Left ventricle myocardium superior (tissue), 1 donor: ENCODE measurements around the gene SEC61A2. TPM values are rescaled to one million over a fixed set of nuclear protein-coding genes. Genes with fewer than 3 reads are reported as not detected.
"Not testable (repeated sequence)": the region's sequence is repeated elsewhere in the genome, so short reads cannot be mapped to it uniquely, and the experiment has no call there.

Experiments
- ATAC-seq: fragments of 200-7000 bp; cut with Tn5 transposase; one replicate; pipeline ENCODE4 v1.9.1; 2020; ENCODE audit warnings: mild to moderate bottlenecking, moderate library complexity
- DNase-seq: peaks from one replicate; pipeline ENCODE4 v3.0.0-alpha.2; 2020
- intact Hi-C: fragments of 100-400 bp; cut with micrococcal nuclease; formaldehyde crosslinking; loops from one replicate; pipeline ENCODE4 v1.11.0; 2022
- total RNA-seq: library from RNA; stranded (reverse); fragmentation: NEBNext Ultra II Directional; extraction: Animal tissue kit (Norgen Biotek cat#: 25700); gene quantifications from one replicate; pipeline ENCODE4 v1.2.1, GENCODE V29; 2021
- donor health status: DM: no; HTN: yes; CAD: no; lungs with severe emphysema.

Gene SEC61A2
- total RNA-seq, 1 donor from 2014 or later, result 11.0 TPM

GRCh38 chr10:12156367-12157123 is 27.1 kb downstream of the SEC61A2 start:
- intact Hi-C loops, result no loop called here
- ATAC-seq (no peak), DNase-seq (no peak)

- ATAC-seq, result no peak
- no peak for DNase-seq
- intact Hi-C loops, result no loop called here
Measured at GRCh38 chr10:12158111-12158510, 28.6 kb downstream of the SEC61A2 start.

GRCh38 chr10:12160664-12161063 is 31.2 kb downstream of the SEC61A2 start:
- ATAC-seq (no peak), DNase-seq (no peak)
- intact Hi-C loops, result no loop called here

GRCh38 chr10:12162927-12163326 is 33.5 kb downstream of the SEC61A2 start:
- intact Hi-C loops, result no loop called here
- ATAC-seq, result no peak

GRCh38 chr10:12164085-12164484 is 34.6 kb downstream of the SEC61A2 start:
- intact Hi-C loops, result no loop called here
- DNase-seq (no peak), ATAC-seq (no peak)

More at GRCh38 chr10:12162927-12163326, 33.5 kb downstream of the SEC61A2 start:
- no peak for DNase-seq

- intact Hi-C loops, result no loop called here
- DNase-seq (no peak), ATAC-seq (no peak)
Measured at GRCh38 chr10:12165036-12165435, 35.6 kb downstream of the SEC61A2 start.

GRCh38 chr10:12165999-12166775 is 36.7 kb downstream of the SEC61A2 start:
- DNase-seq (no peak), ATAC-seq (no peak)
- intact Hi-C loops, result no loop called here

GRCh38 chr10:12171512-12171911 is 42.0 kb downstream of the SEC61A2 start:
- ATAC-seq, DNase-seq, intact Hi-C loops: not testable (repeated sequence)

GRCh38 chr10:12177642-12178041 is 48.2 kb downstream of the SEC61A2 start:
- ATAC-seq (no peak), DNase-seq (no peak)
- intact Hi-C loops, result no loop called here

GRCh38 chr10:12179606-12180170 is 50.2 kb downstream of the SEC61A2 start:
- no peak for ATAC-seq
- no peak for DNase-seq
- intact Hi-C loops, result no loop called here

GRCh38 chr10:12180221-12180974 is 50.9 kb downstream of the SEC61A2 start:
- DNase-seq, result no peak
- intact Hi-C loops, result no loop called here
- no peak for ATAC-seq

GRCh38 chr10:12181065-12181775 is 51.7 kb downstream of the SEC61A2 start:
- ATAC-seq, result peak; percentile 30
- intact Hi-C loops, result no loop called here
- peak; percentile 34 for DNase-seq

GRCh38 chr10:12184165-12184564 is 54.7 kb downstream of the SEC61A2 start:
- ATAC-seq (no peak), DNase-seq (no peak)
- intact Hi-C loops, result no loop called here

GRCh38 chr10:12186323-12186722 is 56.8 kb downstream of the SEC61A2 start:
- ATAC-seq (no peak), DNase-seq (no peak)
- intact Hi-C loops, result no loop called here

- no peak for DNase-seq
- no peak for ATAC-seq
- intact Hi-C loops, result no loop called here
Measured at GRCh38 chr10:12187321-12187905, 57.9 kb downstream of the SEC61A2 start.

- intact Hi-C loops, result no loop called here
- DNase-seq (no peak), ATAC-seq (no peak)
Measured at GRCh38 chr10:12188656-12189055, 59.2 kb downstream of the SEC61A2 start.

GRCh38 chr10:12189426-12189825 is 59.9 kb downstream of the SEC61A2 start:
- intact Hi-C loops, result no loop called here
- ATAC-seq, result no peak
- DNase-seq, result no peak

GRCh38 chr10:12191715-12192114 is 62.2 kb downstream of the SEC61A2 start:
- intact Hi-C loops, result no loop called here
- DNase-seq (no peak), ATAC-seq (no peak)

- DNase-seq (no peak), ATAC-seq (no peak)
- intact Hi-C loops, result no loop called here
Measured at GRCh38 chr10:12193193-12193592, 63.7 kb downstream of the SEC61A2 start.
